H9 (cell line): ENCODE results near the gene WDR7. TPM values are rescaled to one million over a fixed set of nuclear protein-coding genes. Genes with fewer than 3 reads are reported as not detected.
A peak's percentile ranks its signal among the peaks of the same experiment; 100 is the strongest.

ENCODE experiments used
- DNase-seq: peaks from one replicate; pipeline ENCODE4 v3.0.0-alpha.2; 2017
- H2AFZ ChIP-seq: one replicate; pipeline ENCODE4 v1.6.1; 2013; ENCODE audit warnings: mild to moderate bottlenecking, low read length, control low read depth, moderate library complexity
- H2AK5ac ChIP-seq: 2 replicates; pipeline ENCODE4 v1.6.1; 2013; ENCODE audit warnings: low read length, control low read depth, mixed read lengths; ENCODE audit not compliant: insufficient read length
- H2BK120ac ChIP-seq: one replicate; pipeline ENCODE4 v1.6.1; 2013; ENCODE audit warnings: low read depth, mild to moderate bottlenecking, low read length, control low read depth, inconsistent platforms; ENCODE audit not compliant: poor library complexity, severe bottlenecking
- H2BK12ac ChIP-seq: 2 replicates; pipeline ENCODE4 v1.6.1; 2013; ENCODE audit warnings: low read length, control low read depth, mixed read lengths, low read depth; ENCODE audit not compliant: insufficient read length
- H2BK15ac ChIP-seq: 2 replicates; pipeline ENCODE4 v1.6.1; 2013; ENCODE audit warnings: low read depth, low read length, control low read depth
- H2BK20ac ChIP-seq: one replicate; pipeline ENCODE4 v1.6.1; 2013; ENCODE audit warnings: low read depth, mild to moderate bottlenecking, low read length, control low read depth, inconsistent platforms; ENCODE audit not compliant: poor library complexity, severe bottlenecking
- H2BK5ac ChIP-seq: 2 replicates; pipeline ENCODE4 v1.6.1; 2013; ENCODE audit warnings: low read length, control low read depth, mixed read lengths; ENCODE audit not compliant: insufficient read length
- H3K14ac ChIP-seq: 2 replicates; pipeline ENCODE4 v1.6.1; 2013; ENCODE audit warnings: low read length, control low read depth; ENCODE audit not compliant: insufficient read depth
- H3K18ac ChIP-seq: 2 replicates; pipeline ENCODE4 v1.6.1; 2013; ENCODE audit warnings: low read depth, mild to moderate bottlenecking, mixed read lengths, low read length, control low read depth; ENCODE audit not compliant: insufficient read length
- H3K23ac ChIP-seq: 2 replicates; pipeline ENCODE4 v1.6.1; 2013; ENCODE audit warnings: low read length, control low read depth, mixed read lengths, low read depth; ENCODE audit not compliant: insufficient read length
- H3K23me2 ChIP-seq: 2 replicates; pipeline ENCODE4 v1.6.1; 2013; ENCODE audit warnings: low read depth, mild to moderate bottlenecking, mixed read lengths, low read length, control low read depth; ENCODE audit not compliant: insufficient read length, poor library complexity, severe bottlenecking
- H3K27ac ChIP-seq: 2 replicates; pipeline ENCODE4 v1.5.1; 2013; ENCODE audit warnings: low read length, control low read depth, mixed read lengths, low read depth; ENCODE audit not compliant: insufficient read length
- H3K27me3 ChIP-seq: 2 replicates; pipeline ENCODE4 v1.6.1; 2013; ENCODE audit warnings: low read length, control low read depth, inconsistent platforms; ENCODE audit not compliant: insufficient read depth
- H3K4ac ChIP-seq: 2 replicates; pipeline ENCODE4 v1.6.1; 2013; ENCODE audit warnings: low read depth, mild to moderate bottlenecking, control low read depth, inconsistent platforms, low read length, moderate library complexity
- H3K4me1 ChIP-seq: 2 replicates; pipeline ENCODE4 v1.6.1; 2013; ENCODE audit warnings: low read length, control low read depth, inconsistent platforms; ENCODE audit not compliant: insufficient read depth
- H3K4me2 ChIP-seq: 2 replicates; pipeline ENCODE4 v1.6.1; 2013; ENCODE audit warnings: low read length, control low read depth, mixed read lengths; ENCODE audit not compliant: insufficient read length, insufficient read depth
- H3K56ac ChIP-seq: 2 replicates; pipeline ENCODE4 v1.6.1; 2013; ENCODE audit warnings: low read depth, mild to moderate bottlenecking, mixed read lengths, low read length, control low read depth; ENCODE audit not compliant: insufficient read length
- H3K79me1 ChIP-seq: 2 replicates; pipeline ENCODE4 v1.6.1; 2013; ENCODE audit warnings: low read depth, mild to moderate bottlenecking, moderate library complexity, low read length, control low read depth, inconsistent platforms; ENCODE audit not compliant: insufficient read depth, poor library complexity, severe bottlenecking
- H3K79me2 ChIP-seq: 2 replicates; pipeline ENCODE4 v1.6.1; 2013; ENCODE audit warnings: low read length, control low read depth, inconsistent platforms; ENCODE audit not compliant: insufficient read depth
- H3K9ac ChIP-seq: 2 replicates; pipeline ENCODE4 v1.6.1; 2013; ENCODE audit warnings: low read length, control low read depth, mixed read lengths; ENCODE audit not compliant: insufficient read length; ENCODE audit errors: extremely low read depth
- H3K9me3 ChIP-seq: one replicate; pipeline ENCODE4 v1.6.1; 2013; ENCODE audit warnings: low read depth, low read length, inconsistent platforms; ENCODE audit not compliant: control insufficient read depth
- H3T11ph ChIP-seq: one replicate; pipeline ENCODE4 v1.6.1; 2013; ENCODE audit warnings: mild to moderate bottlenecking, low read length, control low read depth, inconsistent platforms
- H4K20me1 ChIP-seq: one replicate; pipeline ENCODE4 v1.6.1; 2013; ENCODE audit not compliant: control insufficient read depth, insufficient read length, insufficient read depth
- H4K5ac ChIP-seq: 2 replicates; pipeline ENCODE4 v1.6.1; 2013; ENCODE audit warnings: low read depth, mild to moderate bottlenecking, mixed read lengths, low read length, control low read depth; ENCODE audit not compliant: insufficient read length
- H4K8ac ChIP-seq: replicated peaks from 2 replicates; pipeline ENCODE4 v1.6.1; 2013; ENCODE audit warnings: low read length, control low read depth, mixed read lengths, low read depth; ENCODE audit not compliant: insufficient read length
- H4K91ac ChIP-seq: 2 replicates; pipeline ENCODE4 v1.6.1; 2013; ENCODE audit warnings: low read depth, mild to moderate bottlenecking, moderate library complexity, mixed read lengths, low read length, control low read depth; ENCODE audit not compliant: insufficient read length
- H3K27ac Mint-ChIP-seq, 3 experiments: 2 replicates in 2 of 3; 3 replicates in 1 of 3; pipeline ENCODE4 v1.8.0; 2020 to 2021; ENCODE audit warnings: mixed read lengths in 3 of 3, mild to moderate bottlenecking in 1 of 3, moderate library complexity in 1 of 3
- H3K27me3 Mint-ChIP-seq: 2 replicates; pipeline ENCODE4 v1.8.0; 2021; ENCODE audit warnings: low read depth, mild to moderate bottlenecking, moderate library complexity, mixed read lengths
- H3K36me3 Mint-ChIP-seq, 3 experiments: 2 replicates in 2 of 3; 3 replicates in 1 of 3; pipeline ENCODE4 v1.8.0; 2020 to 2021; ENCODE audit warnings: low read depth in 3 of 3, mixed read lengths in 3 of 3; ENCODE audit not compliant: insufficient read depth in 1 of 3
- H3K4me1 Mint-ChIP-seq, 2 experiments: 2 replicates each; pipeline ENCODE4 v1.8.0; 2020; ENCODE audit warnings: mixed read lengths in 2 of 2
- H3K4me3 Mint-ChIP-seq, 2 experiments: 2 replicates in 1 of 2; 3 replicates in 1 of 2; pipeline ENCODE4 v1.8.0; 2020 to 2021; ENCODE audit warnings: mild to moderate bottlenecking in 2 of 2, mixed read lengths in 2 of 2, moderate library complexity in 1 of 2
- H3K9me3 Mint-ChIP-seq, 2 experiments: 2 replicates in 1 of 2; 3 replicates in 1 of 2; pipeline ENCODE4 v1.8.0; 2020; ENCODE audit warnings: mild to moderate bottlenecking in 2 of 2, mixed read lengths in 2 of 2, moderate library complexity in 1 of 2
- CTCF ChIP-seq: fragments of 200-600 bp; sonication (generic); conservative IDR thresholded peaks from 3 replicates; pipeline ENCODE4 v1.8.0; 2021; ENCODE audit warnings: antibody characterized with exemption, mild to moderate bottlenecking
- WGBS: extraction: QIAGEN DNeasy Blood & Tissue Kit; methylation state at CpG from one replicate; pipeline ENCODE4 v1.1.7; 2013; ENCODE audit warnings: missing lambda C conversion rate, low lambda C conversion rate, mixed read lengths; ENCODE audit not compliant: insufficient read length; ENCODE audit errors: extremely low coverage; 5-methylcytosine and 5-hydroxymethylcytosine counted together
- long read RNA-seq: library from polyadenylated mRNA; unstranded; transcript quantifications from one replicate; pipeline ENCODE4 v2.0.0, GENCODE V29; 2020
- total RNA-seq: library from RNA; stranded (reverse); gene quantifications from 2 replicates; pipeline ENCODE4 v1.2.1, GENCODE V29; 2021

Gene WDR7
- 14.8 TPM in 2 replicates for total RNA-seq
- long read RNA-seq, full-length matches to known transcripts: 1 of 28 reads
- long read RNA-seq, partial matches to known transcripts: 21 of 28 reads
- long read RNA-seq, other reads (novel, unspliced or antisense): 6 of 28 reads

- Histone ChIP-seq H4K91ac (no peak within 1 kb of the TSS), H3K4ac (no peak within 1 kb of the TSS), H3K23ac (no peak within 1 kb of the TSS), H4K8ac (no peak within 1 kb of the TSS), H3T11ph (no peak within 1 kb of the TSS), H3K56ac (no peak within 1 kb of the TSS), H2BK20ac (no peak within 1 kb of the TSS), H3K23me2 (peaks cover 6% of the 10 kb centered on the region), H3K14ac (no peak within 1 kb of the TSS), H3K18ac (no peak within 1 kb of the TSS), H4K20me1 (no peaks in the 10 kb centered on the region), H2BK120ac (no peak within 1 kb of the TSS), H2BK15ac (no peak within 1 kb of the TSS), H3K27ac (no peak within 1 kb of the TSS), H3K9ac (peak within 1 kb of the TSS; percentile 43), H2BK5ac (no peak within 1 kb of the TSS), H3K79me1 (peaks cover 3% of the 10 kb centered on the region), H3K9me3 (no peaks in the 10 kb centered on the region), H3K79me2 (peaks cover 6% of the 10 kb centered on the region; the same call in 1 of the 2 replicates), H2AK5ac (no peak within 1 kb of the TSS), H3K4me2 (peak within 1 kb of the TSS; percentile 84), H3K4me1 (no peaks in the 10 kb centered on the region; the same call in 1 of the 2 replicates), H4K5ac (no peak within 1 kb of the TSS), H2BK12ac (no peak within 1 kb of the TSS), H3K27me3 (no peaks in the 10 kb centered on the region), H2AFZ (no peak within 1 kb of the TSS)
- H3K27me3 Mint-ChIP-seq: no peaks in the 10 kb centered on the region; the same call in 1 of the 2 replicates
- DNase-seq: peak; percentile 98
- peaks cover 0 to 5% (median 0%) of the 10 kb centered on the region in 3 experiments; a peak in 3 of 7 replicates for H3K36me3 Mint-ChIP-seq
- H3K4me3 Mint-ChIP-seq: peak within 1 kb of the TSS; percentile 93 to 95
- peak within 1 kb of the TSS; percentile 21 to 91 (median 58) for H3K27ac Mint-ChIP-seq
- peaks cover 5 to 7% of the 10 kb centered on the region in 2 experiments; a peak in 2 of 5 replicates for H3K9me3 Mint-ChIP-seq
- TF ChIP-seq CTCF: no peak
- peaks cover 13% of the 10 kb centered on the region in 2 experiments for H3K4me1 Mint-ChIP-seq
- no CpG with 5 or more reads among the region's 47 CpGs for WGBS
Observed at GRCh38 chr18:56650944-56651770, at the start of gene WDR7. Gene WDR7 (plus strand): TSS chr18:56651359. CDS start chr18:56672516, 21,157 bp downstream.
